NB4 (cell line): ENCODE results near the gene PRKCE.

Experiments used
- MAX ChIP-seq: IDR thresholded peaks from 2 replicates; pipeline ENCODE4 v1.6.1; 2011; ENCODE audit warnings: low read depth, low read length
- POLR2A ChIP-seq: IDR thresholded peaks from 2 replicates; pipeline ENCODE4 v1.6.1; 2011; ENCODE audit warnings: mild to moderate bottlenecking; ENCODE audit not compliant: insufficient read length; ENCODE audit errors: extremely low read depth
- TF ChIP-seq, protein P1 (sequence below): IDR thresholded peaks from one replicate; pipeline ENCODE4 v1.5.1; 2012; ENCODE audit warnings: low read depth, low read length

DNA sequence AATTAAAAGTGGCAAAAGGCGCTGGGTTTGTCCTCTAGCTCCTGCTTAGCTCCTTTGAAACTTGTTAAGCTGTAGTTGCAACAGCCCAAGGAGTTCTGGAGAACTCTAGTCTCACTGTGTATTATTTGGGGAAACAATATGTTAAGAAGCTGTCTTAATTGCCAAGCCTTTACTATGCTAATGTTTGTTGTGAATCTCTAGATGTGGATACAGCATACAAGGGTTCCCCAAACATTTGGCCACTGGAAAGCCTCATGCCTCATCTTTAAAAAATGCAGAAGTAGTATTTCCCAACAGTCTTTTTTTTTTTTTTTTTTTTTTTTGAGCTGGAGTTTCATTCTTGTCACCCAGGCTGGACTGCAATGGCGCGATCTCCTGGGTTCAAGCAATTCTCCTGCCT is 236.7 kb downstream of the PRKCE start:
- TF ChIP-seq, protein P1, sequence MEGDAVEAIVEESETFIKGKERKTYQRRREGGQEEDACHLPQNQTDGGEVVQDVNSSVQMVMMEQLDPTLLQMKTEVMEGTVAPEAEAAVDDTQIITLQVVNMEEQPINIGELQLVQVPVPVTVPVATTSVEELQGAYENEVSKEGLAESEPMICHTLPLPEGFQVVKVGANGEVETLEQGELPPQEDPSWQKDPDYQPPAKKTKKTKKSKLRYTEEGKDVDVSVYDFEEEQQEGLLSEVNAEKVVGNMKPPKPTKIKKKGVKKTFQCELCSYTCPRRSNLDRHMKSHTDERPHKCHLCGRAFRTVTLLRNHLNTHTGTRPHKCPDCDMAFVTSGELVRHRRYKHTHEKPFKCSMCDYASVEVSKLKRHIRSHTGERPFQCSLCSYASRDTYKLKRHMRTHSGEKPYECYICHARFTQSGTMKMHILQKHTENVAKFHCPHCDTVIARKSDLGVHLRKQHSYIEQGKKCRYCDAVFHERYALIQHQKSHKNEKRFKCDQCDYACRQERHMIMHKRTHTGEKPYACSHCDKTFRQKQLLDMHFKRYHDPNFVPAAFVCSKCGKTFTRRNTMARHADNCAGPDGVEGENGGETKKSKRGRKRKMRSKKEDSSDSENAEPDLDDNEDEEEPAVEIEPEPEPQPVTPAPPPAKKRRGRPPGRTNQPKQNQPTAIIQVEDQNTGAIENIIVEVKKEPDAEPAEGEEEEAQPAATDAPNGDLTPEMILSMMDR: no peak
- no peak for TF ChIP-seq POLR2A
- no peak for TF ChIP-seq MAX
